ENCODE data around the gene CES4A.

GRCh38 chr16:67013823-67014633 is 25.6 kb downstream of the CES4A start:
- no peak for TF ChIP-seq EZH2 (IDR thresholded peaks at IDR 0.05; ENCODE audit: low read length, missing control alignments)
- TF ChIP-seq, protein P1, sequence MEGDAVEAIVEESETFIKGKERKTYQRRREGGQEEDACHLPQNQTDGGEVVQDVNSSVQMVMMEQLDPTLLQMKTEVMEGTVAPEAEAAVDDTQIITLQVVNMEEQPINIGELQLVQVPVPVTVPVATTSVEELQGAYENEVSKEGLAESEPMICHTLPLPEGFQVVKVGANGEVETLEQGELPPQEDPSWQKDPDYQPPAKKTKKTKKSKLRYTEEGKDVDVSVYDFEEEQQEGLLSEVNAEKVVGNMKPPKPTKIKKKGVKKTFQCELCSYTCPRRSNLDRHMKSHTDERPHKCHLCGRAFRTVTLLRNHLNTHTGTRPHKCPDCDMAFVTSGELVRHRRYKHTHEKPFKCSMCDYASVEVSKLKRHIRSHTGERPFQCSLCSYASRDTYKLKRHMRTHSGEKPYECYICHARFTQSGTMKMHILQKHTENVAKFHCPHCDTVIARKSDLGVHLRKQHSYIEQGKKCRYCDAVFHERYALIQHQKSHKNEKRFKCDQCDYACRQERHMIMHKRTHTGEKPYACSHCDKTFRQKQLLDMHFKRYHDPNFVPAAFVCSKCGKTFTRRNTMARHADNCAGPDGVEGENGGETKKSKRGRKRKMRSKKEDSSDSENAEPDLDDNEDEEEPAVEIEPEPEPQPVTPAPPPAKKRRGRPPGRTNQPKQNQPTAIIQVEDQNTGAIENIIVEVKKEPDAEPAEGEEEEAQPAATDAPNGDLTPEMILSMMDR (conservative IDR thresholded peaks at IDR 0.05 in 1 of 2, IDR thresholded peaks at IDR 0.05 in 1 of 2; ENCODE audit: low read depth in 1 of 2, low read length in 2 of 2), result no peak

Measured in fibroblast of lung (primary cell).